ENCODE results near the gene PDE5A.

Gene PDE5A

GRCh38 chr4:119632216-119632615, 3.6 kb upstream of the PDE5A start:
- H3K4me3 ChIP-seq (ENCODE audit: low read depth, low read length): no peak overlapping the region
- DNase-seq (ENCODE audit: low read depth): no peak
- in situ Hi-C loops (cut with HindIII; ENCODE audit: low sequenced_read_pairs): no loop called here
- TF ChIP-seq, protein P1, sequence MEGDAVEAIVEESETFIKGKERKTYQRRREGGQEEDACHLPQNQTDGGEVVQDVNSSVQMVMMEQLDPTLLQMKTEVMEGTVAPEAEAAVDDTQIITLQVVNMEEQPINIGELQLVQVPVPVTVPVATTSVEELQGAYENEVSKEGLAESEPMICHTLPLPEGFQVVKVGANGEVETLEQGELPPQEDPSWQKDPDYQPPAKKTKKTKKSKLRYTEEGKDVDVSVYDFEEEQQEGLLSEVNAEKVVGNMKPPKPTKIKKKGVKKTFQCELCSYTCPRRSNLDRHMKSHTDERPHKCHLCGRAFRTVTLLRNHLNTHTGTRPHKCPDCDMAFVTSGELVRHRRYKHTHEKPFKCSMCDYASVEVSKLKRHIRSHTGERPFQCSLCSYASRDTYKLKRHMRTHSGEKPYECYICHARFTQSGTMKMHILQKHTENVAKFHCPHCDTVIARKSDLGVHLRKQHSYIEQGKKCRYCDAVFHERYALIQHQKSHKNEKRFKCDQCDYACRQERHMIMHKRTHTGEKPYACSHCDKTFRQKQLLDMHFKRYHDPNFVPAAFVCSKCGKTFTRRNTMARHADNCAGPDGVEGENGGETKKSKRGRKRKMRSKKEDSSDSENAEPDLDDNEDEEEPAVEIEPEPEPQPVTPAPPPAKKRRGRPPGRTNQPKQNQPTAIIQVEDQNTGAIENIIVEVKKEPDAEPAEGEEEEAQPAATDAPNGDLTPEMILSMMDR (IDR thresholded peaks at IDR 0.05; ENCODE audit: low read depth, low read length, missing control alignments): no peak

DNA sequence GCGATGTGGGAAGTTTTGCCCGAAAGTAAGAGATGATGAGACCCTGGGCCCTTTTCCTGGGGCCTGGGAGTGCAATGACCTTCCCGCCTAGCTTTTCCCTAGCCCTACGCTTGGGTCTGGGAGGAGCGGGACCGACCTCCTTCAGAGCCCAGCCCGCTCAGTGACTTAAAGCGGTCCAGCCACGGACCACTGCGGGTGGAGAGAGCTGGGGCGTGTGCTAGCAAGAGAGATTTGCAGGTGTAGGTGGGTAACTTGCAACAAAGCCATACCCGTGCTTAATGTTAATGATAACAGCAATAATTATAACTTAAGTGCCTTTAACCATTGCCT, 503 bp upstream of the PDE5A start:
- no peak for DNase-seq (ENCODE audit: low read depth)
- TF ChIP-seq, protein P1 (IDR thresholded peaks at IDR 0.05; ENCODE audit: low read depth, low read length, missing control alignments): no peak
- peak overlapping the region; percentile 85 for H3K4me3 ChIP-seq (ENCODE audit: low read depth, low read length)
- in situ Hi-C loops (cut with HindIII; ENCODE audit: low sequenced_read_pairs): no loop called here

GRCh38 chr4:119627267-119628255, 1.0 kb downstream of the PDE5A start:
- TF ChIP-seq, protein P1 (IDR thresholded peaks at IDR 0.05; ENCODE audit: low read depth, low read length, missing control alignments): peak; percentile 29

GRCh38 chr4:119626943-119627266, 1.7 kb downstream of the PDE5A start:
- TF ChIP-seq, protein P1 (IDR thresholded peaks at IDR 0.05; ENCODE audit: low read depth, low read length, missing control alignments): no peak
- H3K4me3 ChIP-seq (ENCODE audit: low read depth, low read length): peak overlapping the region; percentile 85
- DNase-seq (ENCODE audit: low read depth): no peak
- in situ Hi-C loops (cut with HindIII; ENCODE audit: low sequenced_read_pairs): no loop called here

More at GRCh38 chr4:119627267-119628255, 1.0 kb downstream of the PDE5A start:
- no peak for DNase-seq (ENCODE audit: low read depth)
- in situ Hi-C loops (cut with HindIII; ENCODE audit: low sequenced_read_pairs): no loop called here
- H3K4me3 ChIP-seq (ENCODE audit: low read depth, low read length): peak overlapping the region; percentile 85

DNA sequence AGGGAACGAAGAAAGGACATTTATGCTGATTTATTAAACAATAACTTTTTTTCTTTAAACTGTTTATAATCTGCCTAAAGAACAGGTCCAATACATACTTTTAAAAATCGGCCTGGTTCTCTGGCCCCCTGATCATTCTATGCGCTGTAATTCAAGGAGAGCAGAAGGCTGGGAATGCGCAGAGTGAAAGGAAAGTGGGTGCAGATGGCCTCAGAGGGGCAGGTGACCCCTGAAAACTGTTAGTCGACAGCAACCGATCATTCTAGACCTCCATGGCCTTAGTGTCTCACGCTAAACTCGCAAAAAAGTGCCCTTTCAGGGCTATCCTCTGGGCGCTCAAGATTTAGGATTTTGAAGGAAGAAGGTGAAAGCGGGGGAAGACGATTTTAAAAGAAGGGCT, 2.2 kb downstream of the PDE5A start:
- TF ChIP-seq, protein P1 (IDR thresholded peaks at IDR 0.05; ENCODE audit: low read depth, low read length, missing control alignments): no peak
- peak overlapping the region; percentile 85 for H3K4me3 ChIP-seq (ENCODE audit: low read depth, low read length)
- no peak for DNase-seq (ENCODE audit: low read depth)
- in situ Hi-C loops (cut with HindIII; ENCODE audit: low sequenced_read_pairs): no loop called here

- peak overlapping the region; percentile 85 for H3K4me3 ChIP-seq (ENCODE audit: low read depth, low read length)
- no peak for DNase-seq (ENCODE audit: low read depth)
- in situ Hi-C loops (cut with HindIII; ENCODE audit: low sequenced_read_pairs): no loop called here
- TF ChIP-seq, protein P1 (IDR thresholded peaks at IDR 0.05; ENCODE audit: low read depth, low read length, missing control alignments): no peak
Measured at GRCh38 chr4:119625761-119626160, 2.8 kb downstream of the PDE5A start.
